GM12878 (cell line): ENCODE results near the gene PTPRM. TPM values are rescaled to one million over a fixed set of nuclear protein-coding genes. Genes with fewer than 3 reads are reported as not detected.

Experiments used
- ATAC-seq: fragments of 200-7000 bp; cut with Tn5 transposase; 3 replicates; pipeline ENCODE4 v1.9.1; 2020; ENCODE audit warnings: mild to moderate bottlenecking, moderate library complexity
- BruUV-seq: library from RNA; stranded (reverse); fragments of 400-500 nt; replicated peaks from 2 replicates; lab custom pipeline; 2021; lab: Mats Ljungman, UMichigan
- CTCF ChIA-PET: fragments of 300-600 bp; sonication (Branson Sonifier 250); formaldehyde crosslinking; extraction: SDS; loops from one replicate; lab custom pipeline; 2021; ENCODE audit warnings: inconsistent platforms; lab: Yijun Ruan, JAX
- POLR2A ChIA-PET: fragments of 350-600 bp; formaldehyde crosslinking; extraction: SDS; loops from one replicate; lab custom pipeline; 2021; ENCODE audit warnings: inconsistent platforms; lab: Charles Lee
- RAD21 ChIA-PET: fragments of 300-600 bp; sonication (Branson Sonifier 250); formaldehyde crosslinking; loops from one replicate; lab custom pipeline; 2023; ENCODE audit warnings: antibody characterized with exemption; ENCODE audit not compliant: unreplicated experiment; lab: Charles Lee
- SMC1A ChIA-PET: fragments of 300-600 bp; sonication (Branson Sonifier 250); formaldehyde crosslinking; loops from one replicate; lab custom pipeline; 2023; ENCODE audit not compliant: unreplicated experiment, uncharacterized antibody; lab: Charles Lee
- DNase-seq: peaks from one replicate; pipeline ENCODE4 v3.0.0-alpha.2; 2011; ENCODE audit warnings: low read depth, low spot score
- FAIRE-seq: peaks from 3 replicates; lab custom pipeline; 2011; peaks lifted over from hg19 to GRCh38; lab: Jason Lieb, UNC
- H2AFZ ChIP-seq: 2 replicates; pipeline ENCODE4 v1.6.0; 2011; ENCODE audit warnings: low read depth, low read length, control low read depth; ENCODE audit not compliant: control insufficient read depth
- H3K27ac ChIP-seq: 2 replicates; pipeline ENCODE4 v1.5.1; 2011; ENCODE audit warnings: control low read depth; ENCODE audit not compliant: control insufficient read depth, insufficient read depth
- H3K27me3 ChIP-seq, 2 experiments: replicated peaks in 1 of 2; 2 replicates each; pipeline versions ENCODE4 v1.6.0 to v1.6.1; 2011; ENCODE audit warnings: low read length in 1 of 2; ENCODE audit not compliant: control insufficient read depth in 2 of 2, insufficient read depth in 2 of 2
- H3K36me3 ChIP-seq, 2 experiments: 2 replicates each; pipeline ENCODE4 v1.5.1; 2011; ENCODE audit warnings: low read length in 1 of 2; ENCODE audit not compliant: control insufficient read depth in 2 of 2, insufficient read depth in 2 of 2
- H3K4me1 ChIP-seq: 2 replicates; pipeline ENCODE4 v1.6.1; 2011; ENCODE audit warnings: mild to moderate bottlenecking, low read length, moderate library complexity, mixed read lengths; ENCODE audit not compliant: control insufficient read depth, insufficient read depth
- H3K4me2 ChIP-seq: 2 replicates; pipeline ENCODE4 v1.6.0; 2011; ENCODE audit warnings: control low read depth; ENCODE audit not compliant: control insufficient read depth, insufficient read depth
- H3K4me3 ChIP-seq: fragments of 200-600 bp; sonication (generic); 2 replicates; pipeline ENCODE4 v1.5.1; 2016
- H3K79me2 ChIP-seq: 2 replicates; pipeline ENCODE4 v1.6.0; 2011; ENCODE audit warnings: low read length; ENCODE audit not compliant: control insufficient read depth, insufficient read depth
- H3K9ac ChIP-seq: 2 replicates; pipeline ENCODE4 v1.8.0; 2011; ENCODE audit warnings: low read length, control low read depth, mixed read lengths; ENCODE audit not compliant: control insufficient read depth, insufficient read depth
- H3K9me3 ChIP-seq: replicated peaks from 3 replicates; pipeline ENCODE4 v1.5.1; 2011; ENCODE audit warnings: mild to moderate bottlenecking, low read length; ENCODE audit not compliant: control insufficient read depth, insufficient read depth
- H4K20me1 ChIP-seq: 2 replicates; pipeline ENCODE4 v1.6.0; 2011; ENCODE audit not compliant: control insufficient read depth, insufficient read depth
- BRCA1 ChIP-seq: IDR thresholded peaks from 2 replicates; pipeline ENCODE4 v1.6.1; 2011; ENCODE audit warnings: low read depth, low read length, improper control_type of control experiment
- CBX5 ChIP-seq: sonication (generic); IDR thresholded peaks from 2 replicates; pipeline ENCODE4 v1.6.1; 2016; ENCODE audit warnings: low read depth, moderate library complexity, mild to moderate bottlenecking, inconsistent platforms
- FOXM1 ChIP-seq: IDR thresholded peaks from 2 replicates; pipeline ENCODE4 v1.6.1; 2012; ENCODE audit warnings: low read depth, mild to moderate bottlenecking, inconsistent platforms, low read length, moderate library complexity
- IKZF1 ChIP-seq: fragments of 450-650 bp; conservative IDR thresholded peaks from 2 replicates; pipeline ENCODE4 v1.6.1; 2017; ENCODE audit warnings: antibody characterized with exemption, mild to moderate bottlenecking
- KAT2A ChIP-seq: conservative IDR thresholded peaks from 2 replicates; pipeline ENCODE4 v1.6.1; 2011; ENCODE audit warnings: low read depth, low read length; ENCODE audit not compliant: control insufficient read depth
- LARP7 ChIP-seq: fragments of 450-650 bp; IDR thresholded peaks from 2 replicates; pipeline ENCODE4 v1.6.1; 2017; ENCODE audit warnings: mild to moderate bottlenecking
- RAD21 ChIP-seq: IDR thresholded peaks from 2 replicates; pipeline ENCODE4 v1.6.1; 2011; ENCODE audit warnings: mild to moderate bottlenecking, low read depth, low read length, moderate library complexity; ENCODE audit not compliant: insufficient read depth
- RCOR1 ChIP-seq: conservative IDR thresholded peaks from 2 replicates; pipeline ENCODE4 v1.6.1; 2012; ENCODE audit warnings: low read depth, low read length, improper control_type of control experiment
- RELA ChIP-seq: fragments of 450-650 bp; IDR thresholded peaks from 2 replicates; pipeline ENCODE4 v1.8.0; 2014; ENCODE audit warnings: borderline replicate concordance; ENCODE audit not compliant: partially characterized antibody
- SUPT20H ChIP-seq: IDR thresholded peaks from 2 replicates; pipeline ENCODE4 v1.6.1; 2011; ENCODE audit warnings: low read depth, mild to moderate bottlenecking, low read length, moderate library complexity, borderline replicate concordance; ENCODE audit not compliant: control insufficient read depth
- ZNF207 ChIP-seq: fragments of 450-650 bp; IDR thresholded peaks from 2 replicates; pipeline ENCODE4 v1.6.1; 2014; ENCODE audit warnings: antibody characterized with exemption, mild to moderate bottlenecking, borderline replicate concordance
- ZNF592 ChIP-seq: fragments of 450-650 bp; IDR thresholded peaks from 2 replicates; pipeline ENCODE4 v1.6.1; 2017; ENCODE audit warnings: mild to moderate bottlenecking, moderate library complexity
- WGBS: methylation state at CpG from one replicate; pipeline ENCODE4 v1.1.6; 2016; ENCODE audit warnings: low lambda C conversion rate; ENCODE audit not compliant: insufficient replicate concordance, insufficient coverage; ENCODE audit errors: missing lambda C conversion rate; 5-methylcytosine and 5-hydroxymethylcytosine counted together
- in situ Hi-C: fragments of 300-500 bp; cut with MboI; formaldehyde crosslinking; loops from 9 replicates; pipeline ENCODE4 v1.14.3; 2018; ENCODE audit warnings: mixed read lengths
- intact Hi-C: fragments of 100-400 bp; cut with micrococcal nuclease; formaldehyde crosslinking; loops from one replicate; pipeline ENCODE4 v1.14.2; 2022; ENCODE audit not compliant: unreplicated experiment
- polyA plus RNA-seq, 11 experiments: library from polyadenylated mRNA; depleted of rRNA in 4 of 11; unstranded in 6 of 11; stranded (reverse) in 5 of 11; fragments of >200 nt; fragmentation: Nextera tagmentation in 4 of 11; fragmentation: Illumina TruSeq in 1 of 11; extraction: Ambion mirVana in 4 of 11; extraction: Trizol in 1 of 11; gene quantifications; 1 replicate in 1 of 11; 2 replicates in 10 of 11; pipeline versions ENCODE4 v1.2.1 to v1.2.3, GENCODE V29; 2011 to 2016; ENCODE audit warnings: inconsistent platforms in 2 of 11, missing spikeins in 2 of 11, low read depth in 1 of 11
- total RNA-seq, 4 experiments: library from RNA; depleted of rRNA in 3 of 4; stranded (reverse); fragments of >200 nt in 3 of 4; fragmentation: Illumina TruSeq in 1 of 4; extraction: Trizol in 1 of 4; gene quantifications; 2 replicates each; pipeline versions ENCODE4 v1.2.1 to v1.2.3, GENCODE V29; 2013 to 2021
- TF ChIP-seq, protein P1 (sequence below): fragments of 450-650 bp; IDR thresholded peaks from 2 replicates; pipeline ENCODE4 v1.6.1; 2016; ENCODE audit warnings: mild to moderate bottlenecking, moderate library complexity, borderline replicate concordance
- TF ChIP-seq, protein P2 (sequence below): IDR thresholded peaks from 2 replicates; pipeline ENCODE4 v1.6.1; 2012; ENCODE audit warnings: low read length, inconsistent platforms

PTPRM gene
- total and polyA plus RNA-seq, 10 of the 15 experiments (the other 5 are each of a cell fraction or from before 2014, with no cell fraction given), result 0.07 to 22.6 (median 0.60) TPM

- SMC1A ChIA-PET, result no interaction called here
- in situ Hi-C loops (no loop called here), intact Hi-C loops (no loop called here)
- DNase-seq (no peak), FAIRE-seq (no peak), ATAC-seq (no peak)
- no peaks in the 10 kb centered on the region for H3K4me1 ChIP-seq
- peaks cover 0 to 8% of the 10 kb centered on the region in 2 experiments; a peak in 3 of 4 replicates for H3K27me3 ChIP-seq
- H4K20me1 ChIP-seq, result no peaks in the 10 kb centered on the region
- no peak overlapping the region for H3K9ac ChIP-seq
- no TSS peak for BruUV-seq
- RAD21 ChIA-PET, result no interaction called here
- H3K36me3 ChIP-seq, result no peaks in the 10 kb centered on the region
- H3K9me3 ChIP-seq, result no peaks in the 10 kb centered on the region
- TF ChIP-seq KAT2A, result no peak
- no peak for TF ChIP-seq BRCA1
- TF ChIP-seq, protein P1, sequence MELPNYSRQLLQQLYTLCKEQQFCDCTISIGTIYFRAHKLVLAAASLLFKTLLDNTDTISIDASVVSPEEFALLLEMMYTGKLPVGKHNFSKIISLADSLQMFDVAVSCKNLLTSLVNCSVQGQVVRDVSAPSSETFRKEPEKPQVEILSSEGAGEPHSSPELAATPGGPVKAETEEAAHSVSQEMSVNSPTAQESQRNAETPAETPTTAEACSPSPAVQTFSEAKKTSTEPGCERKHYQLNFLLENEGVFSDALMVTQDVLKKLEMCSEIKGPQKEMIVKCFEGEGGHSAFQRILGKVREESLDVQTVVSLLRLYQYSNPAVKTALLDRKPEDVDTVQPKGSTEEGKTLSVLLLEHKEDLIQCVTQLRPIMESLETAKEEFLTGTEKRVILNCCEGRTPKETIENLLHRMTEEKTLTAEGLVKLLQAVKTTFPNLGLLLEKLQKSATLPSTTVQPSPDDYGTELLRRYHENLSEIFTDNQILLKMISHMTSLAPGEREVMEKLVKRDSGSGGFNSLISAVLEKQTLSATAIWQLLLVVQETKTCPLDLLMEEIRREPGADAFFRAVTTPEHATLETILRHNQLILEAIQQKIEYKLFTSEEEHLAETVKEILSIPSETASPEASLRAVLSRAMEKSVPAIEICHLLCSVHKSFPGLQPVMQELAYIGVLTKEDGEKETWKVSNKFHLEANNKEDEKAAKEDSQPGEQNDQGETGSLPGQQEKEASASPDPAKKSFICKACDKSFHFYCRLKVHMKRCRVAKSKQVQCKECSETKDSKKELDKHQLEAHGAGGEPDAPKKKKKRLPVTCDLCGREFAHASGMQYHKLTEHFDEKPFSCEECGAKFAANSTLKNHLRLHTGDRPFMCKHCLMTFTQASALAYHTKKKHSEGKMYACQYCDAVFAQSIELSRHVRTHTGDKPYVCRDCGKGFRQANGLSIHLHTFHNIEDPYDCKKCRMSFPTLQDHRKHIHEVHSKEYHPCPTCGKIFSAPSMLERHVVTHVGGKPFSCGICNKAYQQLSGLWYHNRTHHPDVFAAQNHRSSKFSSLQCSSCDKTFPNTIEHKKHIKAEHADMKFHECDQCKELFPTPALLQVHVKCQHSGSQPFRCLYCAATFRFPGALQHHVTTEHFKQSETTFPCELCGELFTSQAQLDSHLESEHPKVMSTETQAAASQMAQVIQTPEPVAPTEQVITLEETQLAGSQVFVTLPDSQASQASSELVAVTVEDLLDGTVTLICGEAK, result no peak
- TF ChIP-seq FOXM1, result no peak
- TF ChIP-seq, protein P2, sequence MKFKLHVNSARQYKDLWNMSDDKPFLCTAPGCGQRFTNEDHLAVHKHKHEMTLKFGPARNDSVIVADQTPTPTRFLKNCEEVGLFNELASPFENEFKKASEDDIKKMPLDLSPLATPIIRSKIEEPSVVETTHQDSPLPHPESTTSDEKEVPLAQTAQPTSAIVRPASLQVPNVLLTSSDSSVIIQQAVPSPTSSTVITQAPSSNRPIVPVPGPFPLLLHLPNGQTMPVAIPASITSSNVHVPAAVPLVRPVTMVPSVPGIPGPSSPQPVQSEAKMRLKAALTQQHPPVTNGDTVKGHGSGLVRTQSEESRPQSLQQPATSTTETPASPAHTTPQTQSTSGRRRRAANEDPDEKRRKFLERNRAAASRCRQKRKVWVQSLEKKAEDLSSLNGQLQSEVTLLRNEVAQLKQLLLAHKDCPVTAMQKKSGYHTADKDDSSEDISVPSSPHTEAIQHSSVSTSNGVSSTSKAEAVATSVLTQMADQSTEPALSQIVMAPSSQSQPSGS, result no peak
- TF ChIP-seq SUPT20H, result no peak
- TF ChIP-seq CBX5, result no peak
- TF ChIP-seq LARP7, result no peak
- no peak for TF ChIP-seq RCOR1
- no peak for TF ChIP-seq IKZF1
- TF ChIP-seq RAD21, result no peak
- TF ChIP-seq ZNF592, result no peak
- no peak for TF ChIP-seq ZNF207
- TF ChIP-seq RELA, result no peak
- POLR2A ChIA-PET, result no interaction called here
- H3K4me3 ChIP-seq, result no peak overlapping the region
- H3K79me2 ChIP-seq, result no peaks in the 10 kb centered on the region
- CTCF ChIA-PET, result no interaction called here
- H3K4me2 ChIP-seq, result no peak overlapping the region
- WGBS, result 8% methylated on average over 7 of the region's 7 CpGs
- no peak overlapping the region for H2AFZ ChIP-seq
- no peak overlapping the region for H3K27ac ChIP-seq
Measured at GRCh38 chr18:7561909-7562460, 5.1 kb upstream of the PTPRM start.
